HG02973 (cell line): Measurements from ENCODE around the gene KNDC1.
"Not testable (repeated sequence)": the region's sequence is repeated elsewhere in the genome, so short reads cannot be mapped to it uniquely, and the experiment has no call there.

ENCODE experiments used
- ATAC-seq: cut with Tn5 transposase; IDR thresholded peaks from one replicate; pipeline ENCODE4 v1.9.1; 2021; ENCODE audit warnings: moderate library complexity; ENCODE audit not compliant: unreplicated experiment

Gene KNDC1

DNA sequence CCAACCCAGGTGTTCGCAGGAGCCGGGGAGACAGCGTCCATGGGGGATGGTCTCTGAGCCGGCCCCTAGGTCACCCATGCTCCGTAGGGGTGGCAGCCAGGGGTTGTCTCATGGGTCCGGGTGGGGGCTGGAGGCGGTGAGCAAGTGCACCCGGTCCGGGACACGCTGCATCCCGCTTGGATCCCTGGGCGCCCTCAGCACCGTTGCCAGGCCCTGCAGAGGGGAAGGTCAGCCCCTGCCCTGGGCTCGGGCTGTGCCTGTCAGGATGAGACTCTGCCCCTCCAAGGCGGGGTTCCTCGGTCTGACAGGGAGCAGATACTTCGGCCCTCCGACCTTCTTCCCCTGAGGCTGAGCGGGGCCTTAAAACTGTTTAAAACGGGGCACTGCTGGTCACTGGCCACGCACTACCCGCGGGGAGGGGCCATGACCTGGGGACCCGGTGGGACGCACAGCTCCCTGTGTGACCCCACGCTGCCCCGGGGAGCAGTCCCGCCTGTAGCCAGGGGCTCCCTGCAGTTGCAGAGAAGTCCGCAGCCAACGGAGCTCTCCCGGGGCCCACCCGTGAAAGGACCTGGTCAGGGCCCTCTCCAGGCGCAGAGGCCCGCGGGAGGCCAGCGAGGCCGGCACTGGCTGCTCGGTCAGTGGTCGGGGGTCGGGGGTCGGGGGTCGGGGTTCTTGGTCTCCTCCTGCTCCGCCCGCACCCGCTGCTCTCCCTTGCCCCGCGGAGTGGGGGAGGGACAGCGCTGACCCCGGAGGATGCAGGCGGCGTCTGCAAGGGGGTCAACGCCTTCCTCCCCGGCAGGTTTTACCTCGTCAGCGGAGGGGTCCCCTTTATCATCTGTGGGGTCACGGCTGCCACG, 33.4 kb upstream of the KNDC1 start:
- ATAC-seq: no peak

DNA sequence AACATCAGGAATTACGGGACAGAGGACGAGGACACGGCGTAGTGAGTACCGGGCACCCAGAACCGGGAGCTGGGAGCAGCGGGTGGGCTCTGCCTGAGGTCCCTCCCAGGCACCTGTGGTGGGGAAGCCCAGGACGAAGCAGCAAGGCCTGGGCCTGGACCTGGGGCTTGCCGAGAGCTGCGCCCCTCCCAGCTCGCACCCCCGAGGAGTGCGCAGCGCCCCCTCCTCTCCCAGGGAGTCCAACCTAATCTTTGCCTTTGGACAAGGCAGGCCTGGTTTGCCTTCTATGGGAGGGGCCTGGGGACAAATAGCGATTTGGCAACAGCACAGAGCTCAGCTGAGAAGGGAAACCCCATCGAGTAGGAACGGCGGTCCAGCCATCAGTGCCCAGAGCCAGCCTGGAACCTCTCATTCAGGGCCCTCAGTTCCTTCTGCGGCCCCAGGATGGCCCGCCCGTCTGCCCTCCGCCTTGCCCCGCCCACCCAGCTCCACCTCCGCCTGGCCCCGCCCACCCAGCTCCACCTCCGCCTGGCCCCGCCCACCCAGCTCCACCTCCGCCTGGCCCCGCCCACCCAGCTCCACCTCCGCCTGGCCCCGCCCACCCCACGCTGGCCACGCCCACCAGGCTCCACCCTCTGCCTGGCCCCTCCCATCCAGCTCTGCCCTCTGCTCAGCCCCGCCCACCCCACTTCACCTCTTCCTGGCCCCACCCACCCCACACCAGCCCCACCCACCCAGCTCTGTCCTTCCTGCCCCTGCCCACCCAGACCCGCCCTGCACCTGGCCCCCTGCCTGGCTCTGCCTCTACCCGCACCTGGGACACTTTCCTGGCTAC, 32.5 kb upstream of the KNDC1 start:
- no peak for ATAC-seq

GRCh38 chr10:133128126-133129070, 31.6 kb upstream of the KNDC1 start:
- no peak for ATAC-seq

DNA sequence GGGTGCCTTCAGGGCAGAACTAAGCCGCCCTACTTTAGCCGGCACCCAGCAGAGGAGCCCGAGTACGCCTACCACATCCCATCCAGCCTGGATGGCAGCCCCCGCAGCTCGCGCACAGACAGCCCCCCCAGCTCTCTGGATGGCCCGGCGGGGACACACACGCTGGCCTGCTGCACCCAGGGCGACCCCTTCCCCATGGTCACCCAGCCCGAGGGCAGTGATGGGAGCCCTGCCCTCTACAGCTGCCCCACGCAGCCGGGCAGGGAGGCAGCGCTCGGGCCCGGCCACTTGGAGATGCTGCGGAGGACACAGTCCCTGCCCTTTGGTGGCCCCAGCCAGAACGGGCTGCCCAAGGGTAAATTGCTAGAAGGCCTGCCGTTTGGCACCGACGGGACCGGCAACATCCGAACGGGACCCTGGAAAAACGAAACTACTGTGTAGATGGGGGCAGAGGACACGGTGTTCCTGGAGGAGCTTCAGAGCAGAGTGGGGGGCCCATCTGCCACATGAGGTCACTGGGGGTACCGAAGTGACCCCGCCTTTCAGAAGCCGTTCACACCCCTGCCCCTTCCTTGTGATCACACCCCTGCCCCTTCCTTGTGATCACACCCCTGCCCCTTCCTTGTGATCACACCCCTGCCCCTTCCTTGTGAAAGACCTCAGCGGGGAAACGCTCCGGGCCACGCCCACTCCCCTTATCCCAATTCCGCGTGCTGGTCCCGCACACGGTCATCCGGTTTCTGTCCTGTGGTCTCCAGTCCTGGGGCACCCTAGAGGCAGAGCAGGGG, 30.8 kb upstream of the KNDC1 start:
- ATAC-seq: no peak

GRCh38 chr10:133129859-133130495, 30.0 kb upstream of the KNDC1 start:
- ATAC-seq: no peak

DNA sequence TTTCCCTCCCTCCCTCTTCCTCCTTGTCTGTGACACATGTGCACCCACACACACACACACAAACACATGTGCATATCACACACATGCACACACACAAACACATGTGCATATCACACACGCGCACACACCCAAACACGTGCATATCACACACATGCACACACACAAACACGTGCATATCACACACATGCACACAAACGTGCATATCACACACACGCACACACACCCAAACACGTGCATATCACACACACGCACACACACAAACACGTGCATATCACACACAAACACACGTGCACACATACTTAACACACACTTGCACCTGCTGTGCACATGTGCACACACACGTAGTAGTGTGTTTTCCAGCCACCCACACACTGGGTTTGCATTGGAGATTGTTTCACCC, 29.4 kb upstream of the KNDC1 start:
- ATAC-seq: no peak

DNA sequence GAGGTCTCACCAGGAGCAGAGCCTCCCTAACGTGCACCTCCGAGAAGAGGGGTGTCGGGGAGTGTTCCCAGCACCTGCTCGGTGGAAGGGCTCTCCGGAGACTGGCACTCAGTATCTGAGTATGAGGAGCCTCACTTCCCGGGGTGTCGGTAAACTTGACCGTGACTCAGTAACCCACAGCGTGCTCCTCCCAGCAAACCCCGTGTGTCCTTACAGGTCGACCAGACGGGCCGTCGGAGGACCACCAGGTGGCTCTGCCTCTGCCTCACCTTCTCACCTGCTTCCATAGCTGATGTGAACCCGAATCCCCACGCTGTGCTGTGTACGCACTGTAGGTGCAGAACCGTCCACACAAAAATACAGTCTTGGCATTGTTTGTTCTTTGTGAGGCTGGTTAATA, 29.0 kb upstream of the KNDC1 start:
- ATAC-seq: no peak

GRCh38 chr10:133131734-133132472, 28.1 kb upstream of the KNDC1 start:
- ATAC-seq: no peak

DNA sequence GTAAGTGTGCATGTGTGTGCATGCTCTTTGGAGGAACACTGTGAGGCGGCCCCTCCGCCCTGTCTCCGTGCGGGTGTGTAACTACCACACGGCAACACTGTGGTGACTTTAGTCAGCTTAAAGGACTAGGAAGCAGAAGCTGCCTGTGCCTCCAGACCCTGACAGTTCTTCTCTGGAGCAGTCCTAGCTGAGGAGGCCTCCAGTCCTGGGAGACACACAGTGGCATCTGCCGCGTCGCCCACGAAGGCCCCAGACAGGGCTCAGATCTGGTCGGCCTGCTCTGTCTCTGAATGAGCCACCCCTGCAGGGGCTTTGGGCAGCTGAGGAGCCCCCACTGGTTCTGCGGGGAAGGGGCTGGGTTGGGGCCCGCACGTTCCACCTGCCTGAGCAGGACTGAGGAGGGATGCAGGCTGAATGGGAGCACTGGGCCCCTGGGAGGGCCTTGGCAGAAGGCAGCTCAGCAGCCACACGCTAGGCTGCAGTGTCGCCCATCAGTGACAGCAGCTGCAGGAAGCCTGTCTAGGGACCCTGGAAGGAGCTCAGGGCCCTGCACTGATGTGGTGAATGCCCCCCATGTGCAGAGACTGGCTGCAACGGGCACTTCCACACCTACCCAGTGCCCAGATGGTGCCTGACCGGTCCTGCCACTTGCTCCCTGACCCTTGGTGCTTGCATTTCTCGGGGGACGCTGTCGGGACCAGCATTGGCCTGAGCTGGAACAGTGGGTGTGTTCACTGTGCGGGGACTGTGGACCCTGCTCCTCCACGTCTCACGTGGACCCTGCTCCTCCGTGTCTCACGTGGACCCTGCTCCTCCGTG, 27.3 kb upstream of the KNDC1 start:
- ATAC-seq: no peak

- no peak for ATAC-seq
Observed at GRCh38 chr10:133133471-133134231, 26.4 kb upstream of the KNDC1 start.

- ATAC-seq: no peak
Observed at GRCh38 chr10:133134411-133135115, 25.5 kb upstream of the KNDC1 start.

DNA sequence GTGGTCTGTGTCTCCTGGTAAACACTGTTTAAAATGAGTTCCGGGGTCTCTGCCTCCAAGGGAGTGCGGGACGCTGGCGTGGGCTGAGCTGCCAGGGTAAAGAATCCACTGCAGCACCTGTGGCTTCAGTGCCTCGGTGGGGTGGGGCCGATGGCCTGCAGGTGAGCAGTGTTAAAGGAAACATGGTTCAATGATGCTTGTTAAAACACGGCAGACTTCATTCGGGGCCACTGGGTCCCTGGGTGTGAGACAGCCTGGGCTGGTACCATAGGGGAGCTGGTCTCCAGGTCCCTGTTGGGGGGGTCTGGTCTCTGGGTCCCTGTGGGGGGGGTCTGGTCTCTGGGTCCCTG, 24.9 kb upstream of the KNDC1 start:
- ATAC-seq: no peak

DNA sequence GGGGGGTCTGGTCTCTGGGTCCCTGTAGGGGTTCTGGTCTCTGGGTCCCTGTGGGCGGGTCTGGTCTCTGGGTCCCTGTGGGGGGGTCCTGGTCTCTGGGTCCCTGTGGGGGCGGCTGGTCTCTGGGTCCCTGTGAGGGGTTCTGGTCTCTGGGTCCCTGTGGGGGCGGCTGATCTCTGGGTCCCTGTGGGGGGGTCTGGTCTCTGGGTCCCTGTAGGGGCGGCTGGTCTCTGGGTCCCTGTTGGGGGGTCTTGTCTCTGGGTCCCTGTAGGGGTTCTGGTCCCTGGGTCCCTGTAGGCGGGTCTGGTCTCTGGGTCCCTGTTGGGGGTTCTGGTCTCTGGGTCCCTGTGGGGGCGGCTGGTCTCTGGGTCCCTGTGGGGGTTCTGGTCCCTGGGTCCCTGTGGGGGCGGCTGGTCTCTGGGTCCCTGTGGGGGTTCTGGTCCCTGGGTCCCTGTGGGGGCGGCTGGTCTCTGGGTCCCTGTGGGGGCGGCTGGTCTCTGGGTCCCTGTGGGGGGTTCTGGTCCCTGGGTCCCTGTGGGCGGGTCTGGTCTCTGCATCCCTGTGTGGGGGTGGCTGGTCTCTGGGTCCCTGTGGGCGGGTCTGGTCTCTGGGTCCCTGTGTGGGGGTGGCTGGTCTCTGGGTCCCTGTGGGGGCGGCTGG, 22.4 kb upstream of the KNDC1 start:
- not testable (repeated sequence) for ATAC-seq

DNA sequence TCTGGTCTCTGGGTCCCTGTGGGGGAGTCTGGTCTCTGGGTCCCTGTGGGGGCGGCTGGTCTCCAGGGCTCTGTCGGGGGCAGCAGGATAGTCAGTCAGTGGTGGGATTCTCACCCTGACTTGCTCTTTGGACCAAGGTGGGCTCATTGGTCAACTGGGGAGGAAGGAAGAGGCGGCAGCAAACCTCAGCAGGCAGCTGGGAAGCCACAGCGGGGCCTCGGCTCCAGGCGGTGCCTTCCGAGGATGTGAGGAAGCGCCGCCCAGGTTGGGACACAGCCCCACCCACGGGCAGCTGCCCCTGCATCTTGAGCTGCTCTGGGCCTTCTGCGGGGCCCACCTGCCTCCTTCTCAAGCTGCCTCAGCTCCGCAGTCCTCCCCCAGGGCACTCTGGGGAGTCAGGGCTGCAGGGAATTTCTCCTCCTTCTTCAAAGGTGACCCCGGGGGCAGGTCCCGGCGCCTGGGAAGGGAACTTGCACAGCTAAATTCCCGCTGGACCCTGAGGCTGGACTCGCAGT, 20.4 kb upstream of the KNDC1 start:
- no peak for ATAC-seq

DNA sequence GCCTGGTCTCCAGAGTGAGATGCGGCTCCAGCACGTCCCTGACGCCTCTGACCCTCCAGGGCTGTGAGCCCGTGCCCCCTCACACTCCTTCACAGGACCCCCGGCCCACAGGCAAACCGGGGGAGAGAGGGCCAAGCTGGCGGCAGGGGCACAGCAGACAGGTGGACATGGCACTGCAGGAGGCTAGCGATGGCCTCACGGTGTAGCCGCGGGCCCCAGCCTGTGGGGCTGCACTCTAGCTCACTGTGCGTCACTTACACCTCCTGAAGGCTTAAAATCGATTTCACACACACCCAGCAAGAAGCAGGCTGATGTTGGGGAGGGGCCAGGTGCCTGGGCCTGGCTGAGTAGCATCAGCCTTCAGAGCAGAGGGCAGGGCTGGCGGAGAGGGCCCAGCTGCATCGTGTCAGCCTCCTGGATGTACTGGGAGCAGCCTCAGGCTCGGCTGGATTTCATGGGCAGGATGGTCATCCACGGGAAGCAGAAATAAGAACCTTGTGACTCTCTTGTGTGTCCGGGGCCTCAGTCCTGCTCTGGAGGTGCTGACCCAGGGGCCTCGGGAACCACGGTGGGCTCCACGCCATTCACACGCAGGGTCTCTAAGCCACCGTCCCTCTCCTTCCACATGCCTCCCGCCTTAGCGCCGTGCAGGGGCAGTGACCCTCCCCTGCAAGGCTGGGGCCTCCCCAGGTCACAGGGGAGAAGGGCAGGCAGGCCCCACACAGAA, 19.4 kb upstream of the KNDC1 start:
- ATAC-seq: no peak
